ENCODE measurements around the gene GPATCH2.

DNA sequence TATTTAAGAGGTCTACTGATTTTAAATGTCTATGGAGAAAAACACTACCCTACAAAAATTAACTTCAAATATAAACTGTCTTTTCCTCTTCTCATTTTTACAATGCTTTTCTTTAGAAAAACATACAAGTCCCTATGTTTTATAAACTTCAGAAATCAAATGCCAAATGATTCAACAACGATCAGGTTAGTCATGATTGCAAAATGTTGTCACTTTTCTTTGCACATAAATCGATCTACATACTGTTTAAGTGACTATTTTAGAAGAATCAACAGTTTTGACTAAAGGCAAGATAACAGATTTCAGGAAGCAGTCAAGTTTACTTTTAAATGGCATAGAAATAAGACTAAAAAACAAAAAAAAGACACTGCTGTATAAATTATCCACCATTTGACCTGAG, 168.7 kb downstream of the GPATCH2 start:
- TF ChIP-seq TAF1 (IDR thresholded peaks at IDR 0.05; ENCODE audit: low read depth) (no peak), EP300 (IDR thresholded peaks at IDR 0.05; ENCODE audit: borderline replicate concordance) (no peak), FOXM1 (IDR thresholded peaks at IDR 0.05; ENCODE audit: borderline replicate concordance, low read depth) (no peak), CREB1 (IDR thresholded peaks at IDR 0.05; ENCODE audit: low read depth) (no peak), YY1 (IDR thresholded peaks at IDR 0.05; ENCODE audit: low read depth) (no peak), EGR1 (IDR thresholded peaks at IDR 0.05) (no peak)
- TF ChIP-seq, protein P1, sequence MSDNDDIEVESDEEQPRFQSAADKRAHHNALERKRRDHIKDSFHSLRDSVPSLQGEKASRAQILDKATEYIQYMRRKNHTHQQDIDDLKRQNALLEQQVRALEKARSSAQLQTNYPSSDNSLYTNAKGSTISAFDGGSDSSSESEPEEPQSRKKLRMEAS (IDR thresholded peaks at IDR 0.05), result no peak
- TF ChIP-seq, protein P2, sequence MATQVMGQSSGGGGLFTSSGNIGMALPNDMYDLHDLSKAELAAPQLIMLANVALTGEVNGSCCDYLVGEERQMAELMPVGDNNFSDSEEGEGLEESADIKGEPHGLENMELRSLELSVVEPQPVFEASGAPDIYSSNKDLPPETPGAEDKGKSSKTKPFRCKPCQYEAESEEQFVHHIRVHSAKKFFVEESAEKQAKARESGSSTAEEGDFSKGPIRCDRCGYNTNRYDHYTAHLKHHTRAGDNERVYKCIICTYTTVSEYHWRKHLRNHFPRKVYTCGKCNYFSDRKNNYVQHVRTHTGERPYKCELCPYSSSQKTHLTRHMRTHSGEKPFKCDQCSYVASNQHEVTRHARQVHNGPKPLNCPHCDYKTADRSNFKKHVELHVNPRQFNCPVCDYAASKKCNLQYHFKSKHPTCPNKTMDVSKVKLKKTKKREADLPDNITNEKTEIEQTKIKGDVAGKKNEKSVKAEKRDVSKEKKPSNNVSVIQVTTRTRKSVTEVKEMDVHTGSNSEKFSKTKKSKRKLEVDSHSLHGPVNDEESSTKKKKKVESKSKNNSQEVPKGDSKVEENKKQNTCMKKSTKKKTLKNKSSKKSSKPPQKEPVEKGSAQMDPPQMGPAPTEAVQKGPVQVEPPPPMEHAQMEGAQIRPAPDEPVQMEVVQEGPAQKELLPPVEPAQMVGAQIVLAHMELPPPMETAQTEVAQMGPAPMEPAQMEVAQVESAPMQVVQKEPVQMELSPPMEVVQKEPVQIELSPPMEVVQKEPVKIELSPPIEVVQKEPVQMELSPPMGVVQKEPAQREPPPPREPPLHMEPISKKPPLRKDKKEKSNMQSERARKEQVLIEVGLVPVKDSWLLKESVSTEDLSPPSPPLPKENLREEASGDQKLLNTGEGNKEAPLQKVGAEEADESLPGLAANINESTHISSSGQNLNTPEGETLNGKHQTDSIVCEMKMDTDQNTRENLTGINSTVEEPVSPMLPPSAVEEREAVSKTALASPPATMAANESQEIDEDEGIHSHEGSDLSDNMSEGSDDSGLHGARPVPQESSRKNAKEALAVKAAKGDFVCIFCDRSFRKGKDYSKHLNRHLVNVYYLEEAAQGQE (IDR thresholded peaks at IDR 0.05; ENCODE audit: low read depth), result no peak

All from Ishikawa (cell line).